Hepatocyte (in vitro differentiated cells): ENCODE measurements around the gene BCAR1.

Source experiments
- EZH2 ChIP-seq: fragments of 200-600 bp; sonication (generic); IDR thresholded peaks from 2 replicates; pipeline ENCODE4 v1.6.1; 2016; ENCODE audit warnings: antibody characterized with exemption, mild to moderate bottlenecking, borderline replicate concordance
- EZH2phosphoT487 ChIP-seq: fragments of 200-600 bp; sonication (generic); IDR thresholded peaks from one replicate; pipeline ENCODE4 v1.6.1; 2018; ENCODE audit warnings: antibody characterized with exemption, mild to moderate bottlenecking, low read depth, moderate library complexity; ENCODE audit not compliant: unreplicated experiment, severe bottlenecking
- TF ChIP-seq, protein P1 (sequence below): fragments of 200-600 bp; sonication (generic); IDR thresholded peaks from 2 replicates; pipeline ENCODE4 v1.5.1; 2016; ENCODE audit warnings: antibody characterized with exemption, mild to moderate bottlenecking; ENCODE audit not compliant: poor library complexity

DNA sequence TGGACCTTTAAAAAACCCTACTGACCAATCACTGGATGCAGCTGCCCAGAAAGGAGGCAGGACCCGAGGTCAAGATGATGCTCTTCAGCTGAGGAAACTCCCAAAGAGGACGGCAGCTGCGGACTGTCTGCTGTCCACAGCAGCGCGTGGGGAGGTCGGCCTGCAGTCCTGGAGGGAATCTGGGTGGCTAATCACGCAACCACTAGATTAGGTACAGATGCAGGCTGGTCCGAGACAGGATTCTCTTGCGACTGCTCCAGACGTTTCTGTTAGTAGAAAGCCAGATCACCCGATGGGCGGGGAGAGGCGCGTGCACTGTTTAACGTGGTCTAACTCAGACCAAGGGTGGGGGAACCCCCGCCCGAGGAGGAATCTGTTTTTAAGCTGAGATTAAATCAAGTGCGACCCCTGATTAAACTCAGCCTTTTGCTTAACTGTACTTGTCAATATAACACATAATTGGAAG, 53.3 kb downstream of the BCAR1 start:
- TF ChIP-seq, protein P1, sequence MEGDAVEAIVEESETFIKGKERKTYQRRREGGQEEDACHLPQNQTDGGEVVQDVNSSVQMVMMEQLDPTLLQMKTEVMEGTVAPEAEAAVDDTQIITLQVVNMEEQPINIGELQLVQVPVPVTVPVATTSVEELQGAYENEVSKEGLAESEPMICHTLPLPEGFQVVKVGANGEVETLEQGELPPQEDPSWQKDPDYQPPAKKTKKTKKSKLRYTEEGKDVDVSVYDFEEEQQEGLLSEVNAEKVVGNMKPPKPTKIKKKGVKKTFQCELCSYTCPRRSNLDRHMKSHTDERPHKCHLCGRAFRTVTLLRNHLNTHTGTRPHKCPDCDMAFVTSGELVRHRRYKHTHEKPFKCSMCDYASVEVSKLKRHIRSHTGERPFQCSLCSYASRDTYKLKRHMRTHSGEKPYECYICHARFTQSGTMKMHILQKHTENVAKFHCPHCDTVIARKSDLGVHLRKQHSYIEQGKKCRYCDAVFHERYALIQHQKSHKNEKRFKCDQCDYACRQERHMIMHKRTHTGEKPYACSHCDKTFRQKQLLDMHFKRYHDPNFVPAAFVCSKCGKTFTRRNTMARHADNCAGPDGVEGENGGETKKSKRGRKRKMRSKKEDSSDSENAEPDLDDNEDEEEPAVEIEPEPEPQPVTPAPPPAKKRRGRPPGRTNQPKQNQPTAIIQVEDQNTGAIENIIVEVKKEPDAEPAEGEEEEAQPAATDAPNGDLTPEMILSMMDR = no peak
- TF ChIP-seq EZH2phosphoT487 (no peak), EZH2 (no peak)
